ENCODE results near the gene MAP3K6.

DNA sequence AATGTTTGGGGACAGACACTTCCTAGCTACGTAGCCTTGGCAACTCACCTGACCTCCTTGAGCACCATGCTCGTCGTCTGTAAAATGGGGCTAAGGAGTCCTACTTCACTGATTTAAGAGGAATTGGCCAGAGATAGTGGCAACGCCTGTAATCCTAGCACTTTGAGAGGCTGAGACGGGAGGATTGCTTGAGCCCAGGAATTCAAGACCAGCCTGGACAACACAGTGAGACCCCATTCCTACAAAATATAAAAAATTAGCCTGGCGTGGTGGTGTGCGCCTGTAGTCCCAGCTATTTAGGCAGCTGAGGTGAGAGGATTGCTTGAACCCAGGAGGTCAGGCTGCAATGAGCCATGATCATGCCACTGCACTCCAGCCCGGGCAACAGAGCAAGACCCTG, 20.4 kb downstream of the MAP3K6 start:
- TF ChIP-seq TCF12 (IDR thresholded peaks at IDR 0.05; ENCODE audit: low read depth) (no peak), REST (IDR thresholded peaks at IDR 0.05; ENCODE audit: low read depth) (no peak), EP300 (IDR thresholded peaks at IDR 0.05; ENCODE audit: borderline replicate concordance) (no peak), RAD21 (IDR thresholded peaks at IDR 0.05; ENCODE audit: low read depth) (no peak), ZBTB7A (IDR thresholded peaks at IDR 0.05; ENCODE audit: low read depth) (no peak), CREB1 (IDR thresholded peaks at IDR 0.05; ENCODE audit: low read depth) (no peak)
- TF ChIP-seq, protein P1, sequence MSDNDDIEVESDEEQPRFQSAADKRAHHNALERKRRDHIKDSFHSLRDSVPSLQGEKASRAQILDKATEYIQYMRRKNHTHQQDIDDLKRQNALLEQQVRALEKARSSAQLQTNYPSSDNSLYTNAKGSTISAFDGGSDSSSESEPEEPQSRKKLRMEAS (IDR thresholded peaks at IDR 0.05), result no peak

All from Ishikawa (cell line).